Urothelium cell line (cell line): ENCODE data around the gene PCDHGA4.
A peak's percentile ranks its signal among the peaks of the same experiment; 100 is the strongest.
"Not testable (repeated sequence)": the region's sequence is repeated elsewhere in the genome, so short reads cannot be mapped to it uniquely, and the experiment has no call there.

Experiments used
- DNase-seq: peaks from one replicate; pipeline ENCODE4 v3.0.0; 2011; ENCODE audit warnings: low spot score, mixed read lengths
- FAIRE-seq: peaks from 2 replicates; lab custom pipeline; 2011; peaks lifted over from hg19 to GRCh38; lab: Jason Lieb, UNC

The PCDHGA4 gene

GRCh38 chr5:141346017-141346416 lies 8.8 kb upstream of the PCDHGA4 start:
- not testable (repeated sequence) for DNase-seq, FAIRE-seq

GRCh38 chr5:141349917-141350619 lies 4.8 kb upstream of the PCDHGA4 start, which contains the start of gene PCDHGB1:
Gene PCDHGB1, plus strand, starts transcription at chr5:141350099. Its CDS starts 162 bp downstream, at chr5:141350261.
- DNase-seq (peak; percentile 69), FAIRE-seq (no peak)

- DNase-seq (no peak), FAIRE-seq (no peak)
These were observed 3.2 kb upstream of the PCDHGA4 start for GRCh38 chr5:141351591-141351990.

DNA sequence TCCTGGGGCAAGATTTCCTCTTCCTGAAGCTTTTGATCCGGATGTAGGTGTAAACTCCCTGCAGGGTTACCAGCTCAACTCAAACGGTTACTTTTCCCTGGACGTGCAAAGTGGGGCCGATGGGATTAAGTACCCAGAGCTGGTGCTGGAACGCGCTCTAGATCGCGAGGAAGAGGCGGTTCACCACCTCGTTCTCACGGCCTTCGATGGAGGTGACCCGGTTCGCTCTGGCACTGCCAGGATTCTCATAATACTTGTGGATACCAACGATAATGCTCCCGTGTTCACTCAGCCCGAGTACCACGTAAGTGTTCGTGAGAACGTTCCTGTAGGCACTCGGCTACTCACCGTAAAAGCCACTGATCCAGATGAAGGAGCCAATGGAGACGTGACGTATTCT lies 820 bp downstream of the PCDHGA4 start:
- DNase-seq (no peak), FAIRE-seq (no peak)

GRCh38 chr5:141356133-141356532 lies 1.3 kb downstream of the PCDHGA4 start:
- FAIRE-seq (no peak), DNase-seq (no peak)

DNA sequence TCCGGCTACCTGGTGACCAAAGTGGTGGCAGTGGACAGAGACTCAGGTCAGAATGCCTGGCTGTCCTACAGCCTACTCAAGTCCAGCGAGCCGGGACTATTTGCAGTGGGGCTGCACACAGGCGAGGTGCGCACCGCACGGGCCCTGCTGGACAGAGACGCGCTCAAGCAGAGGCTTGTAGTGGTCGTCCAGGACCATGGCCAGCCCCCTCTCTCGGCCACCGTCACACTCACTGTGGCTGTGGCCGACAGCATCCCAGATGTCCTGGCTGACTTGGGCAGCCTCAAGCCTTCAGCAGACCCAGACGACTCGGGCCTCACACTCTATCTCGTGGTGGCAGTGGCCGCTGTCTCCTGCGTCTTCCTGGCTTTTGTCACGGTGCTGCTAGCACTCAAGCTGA lies 2.1 kb downstream of the PCDHGA4 start:
- FAIRE-seq, result no peak
- no peak for DNase-seq

DNA sequence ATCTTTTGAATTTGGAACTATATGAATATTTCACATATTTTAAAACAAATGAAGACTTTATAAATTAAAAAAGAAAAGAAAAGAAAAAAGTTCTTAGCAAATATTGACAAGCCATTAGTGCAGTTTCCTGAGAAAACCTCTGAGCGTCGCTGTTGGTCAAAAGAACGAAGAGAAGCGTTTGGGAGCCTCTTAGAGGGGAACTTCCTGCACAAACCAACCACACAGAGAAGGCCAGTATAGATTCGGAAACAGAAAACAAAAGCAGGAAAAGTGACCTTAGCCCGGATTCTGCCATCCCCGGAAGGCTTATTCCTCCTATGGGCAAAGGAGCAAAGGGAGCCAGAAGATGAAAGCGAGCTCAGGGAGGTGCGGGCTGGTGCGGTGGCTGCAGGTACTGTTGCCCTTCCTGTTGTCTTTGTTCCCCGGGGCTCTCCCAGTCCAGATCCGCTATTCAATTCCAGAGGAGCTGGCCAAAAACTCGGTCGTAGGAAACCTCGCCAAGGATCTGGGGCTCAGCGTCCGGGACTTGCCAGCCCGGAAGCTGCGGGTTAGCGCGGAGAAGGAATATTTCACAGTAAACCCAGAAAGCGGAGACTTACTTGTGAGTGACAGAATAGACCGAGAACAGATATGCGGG lies 5.1 kb downstream of the PCDHGA4 start, which contains the start of gene PCDHGB2:
Gene PCDHGB2 (plus strand): TSS at position 205 of the 637 bp plus-strand sequence. CDS start 142 bp downstream, at position 347.
- DNase-seq (no peak), FAIRE-seq (no peak)

- DNase-seq (no peak), FAIRE-seq (no peak)
These were observed 5.9 kb downstream of the PCDHGA4 start for GRCh38 chr5:141360685-141361084.

- FAIRE-seq (no peak), DNase-seq (no peak)
These were observed 7.9 kb downstream of the PCDHGA4 start for GRCh38 chr5:141362719-141363118.

DNA sequence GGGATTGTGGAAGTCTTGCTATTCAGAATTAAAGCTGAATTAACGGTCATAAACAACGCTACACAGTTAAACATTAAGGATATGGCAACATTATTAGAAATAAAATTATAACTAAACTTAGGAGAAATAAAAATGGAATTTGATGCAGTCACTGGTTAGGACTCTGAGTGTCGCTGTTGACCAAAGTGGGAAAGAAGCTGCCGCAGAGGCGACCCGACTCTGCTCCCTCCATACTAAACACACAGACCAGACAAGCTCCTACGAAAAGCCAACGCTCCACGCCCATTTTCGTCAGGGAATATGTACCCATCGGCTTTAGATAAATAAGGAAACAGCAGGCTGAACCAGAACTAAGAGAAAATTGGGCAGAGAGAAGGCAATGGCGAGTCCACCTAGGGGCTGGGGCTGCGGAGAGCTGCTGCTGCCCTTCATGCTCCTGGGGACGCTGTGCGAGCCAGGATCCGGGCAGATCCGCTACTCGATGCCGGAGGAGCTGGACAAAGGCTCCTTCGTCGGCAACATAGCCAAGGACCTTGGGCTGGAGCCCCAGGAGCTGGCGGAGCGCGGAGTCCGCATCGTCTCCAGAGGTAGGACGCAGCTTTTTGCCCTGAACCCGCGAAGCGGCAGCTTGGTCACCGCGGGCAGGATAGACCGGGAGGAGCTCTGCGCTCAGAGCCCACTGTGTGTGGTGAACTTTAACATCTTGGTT lies 9.3 kb downstream of the PCDHGA4 start, which contains the start of gene PCDHGA5:
Gene PCDHGA5 (plus strand): TSS at position 211 of the 709 bp plus-strand sequence. CDS start 169 bp downstream, at position 380.
- DNase-seq, result no peak
- FAIRE-seq, result no peak

- DNase-seq, result no peak
- FAIRE-seq, result no peak
These were observed 11.4 kb downstream of the PCDHGA4 start for GRCh38 chr5:141366016-141366896.

DNA sequence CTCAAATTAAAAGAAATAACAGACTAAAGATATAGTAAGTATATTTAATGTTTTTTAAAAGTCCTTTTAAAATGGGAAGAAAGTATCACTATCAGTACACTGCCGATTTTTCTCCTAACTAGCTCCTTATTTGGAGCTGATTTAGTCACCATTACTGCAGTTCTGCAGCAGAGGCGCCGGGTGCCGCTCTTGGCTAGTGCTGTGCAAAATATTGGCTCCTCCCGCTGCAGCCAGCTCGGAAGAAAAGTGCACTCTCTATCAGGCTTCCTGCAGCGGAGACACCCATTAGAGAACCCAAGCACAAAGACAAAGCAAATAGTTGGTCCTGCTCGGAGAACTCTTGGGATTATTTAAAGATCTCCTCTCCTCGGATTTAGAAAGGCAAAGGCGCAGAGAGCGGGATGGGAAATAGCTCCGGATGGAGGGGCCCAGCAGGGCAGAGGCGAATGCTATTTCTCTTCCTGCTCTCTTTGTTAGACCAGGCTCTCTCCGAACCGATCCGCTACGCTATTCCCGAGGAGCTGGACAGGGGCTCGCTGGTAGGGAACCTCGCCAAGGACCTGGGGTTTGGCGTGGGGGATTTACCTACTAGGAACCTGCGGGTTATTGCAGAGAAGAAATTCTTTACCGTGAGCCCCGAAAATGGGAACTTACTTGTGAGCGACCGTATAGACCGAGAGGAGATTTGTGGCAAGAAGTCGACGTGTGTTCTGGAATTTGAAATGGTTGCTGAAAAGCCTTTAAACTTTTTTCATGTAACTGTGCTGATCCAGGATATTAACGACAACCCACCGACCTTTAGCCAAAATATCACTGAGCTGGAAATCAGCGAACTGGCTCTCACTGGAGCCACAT lies 15.4 kb downstream of the PCDHGA4 start, which contains the start of gene PCDHGB3:
Gene PCDHGB3 (plus strand): TSS at position 249 of the 855 bp plus-strand sequence. CDS start 153 bp downstream, at position 402.
- DNase-seq, result no peak
- no peak for FAIRE-seq

DNA sequence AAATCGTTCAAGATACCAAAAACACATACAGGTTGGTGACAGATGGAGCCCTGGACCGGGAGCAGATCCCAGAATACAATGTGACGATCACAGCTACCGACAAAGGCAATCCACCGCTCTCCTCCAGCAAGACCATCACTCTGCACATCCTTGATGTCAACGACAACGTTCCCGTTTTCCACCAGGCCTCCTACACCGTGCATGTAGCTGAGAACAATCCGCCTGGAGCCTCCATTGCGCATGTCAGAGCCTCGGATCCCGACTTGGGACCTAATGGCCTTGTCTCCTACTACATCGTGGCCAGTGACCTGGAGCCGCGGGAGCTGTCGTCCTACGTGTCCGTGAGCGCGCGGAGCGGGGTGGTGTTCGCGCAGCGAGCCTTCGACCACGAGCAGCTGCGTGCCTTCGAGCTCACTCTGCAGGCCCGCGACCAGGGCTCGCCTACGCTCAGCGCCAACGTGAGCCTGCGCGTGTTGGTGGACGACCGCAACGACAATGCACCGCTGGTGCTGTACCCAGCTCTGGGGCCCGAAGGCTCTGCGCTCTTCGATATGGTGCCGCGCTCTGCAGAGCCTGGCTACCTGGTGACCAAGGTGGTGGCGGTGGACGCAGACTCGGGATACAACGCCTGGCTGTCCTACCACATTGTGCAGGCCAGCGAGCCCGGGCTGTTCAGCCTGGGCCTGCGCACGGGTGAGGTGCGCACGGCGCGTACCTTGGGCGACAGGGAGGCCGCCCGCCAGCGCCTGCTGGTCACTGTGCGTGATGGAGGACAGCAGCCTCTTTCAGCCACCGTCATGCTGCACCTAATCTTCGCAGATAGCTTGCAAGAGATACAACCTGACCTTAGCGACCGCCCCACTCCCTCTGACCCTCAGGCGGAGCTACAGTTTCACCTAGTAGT lies 17.0 kb downstream of the PCDHGA4 start:
- no peak for FAIRE-seq
- no peak for DNase-seq

GRCh38 chr5:141373673-141374317 lies 19.0 kb downstream of the PCDHGA4 start, which contains the start of gene PCDHGA6:
Gene PCDHGA6, plus strand, starts transcription at chr5:141373891. Its CDS starts 193 bp downstream, at chr5:141374084.
- no peak for FAIRE-seq

GRCh38 chr5:141374627-141375026 lies 19.8 kb downstream of the PCDHGA4 start:
- no peak for FAIRE-seq

More at GRCh38 chr5:141373673-141374317, 19.0 kb downstream of the PCDHGA4 start, which contains the start of gene PCDHGA6:
- no peak for DNase-seq

DNA sequence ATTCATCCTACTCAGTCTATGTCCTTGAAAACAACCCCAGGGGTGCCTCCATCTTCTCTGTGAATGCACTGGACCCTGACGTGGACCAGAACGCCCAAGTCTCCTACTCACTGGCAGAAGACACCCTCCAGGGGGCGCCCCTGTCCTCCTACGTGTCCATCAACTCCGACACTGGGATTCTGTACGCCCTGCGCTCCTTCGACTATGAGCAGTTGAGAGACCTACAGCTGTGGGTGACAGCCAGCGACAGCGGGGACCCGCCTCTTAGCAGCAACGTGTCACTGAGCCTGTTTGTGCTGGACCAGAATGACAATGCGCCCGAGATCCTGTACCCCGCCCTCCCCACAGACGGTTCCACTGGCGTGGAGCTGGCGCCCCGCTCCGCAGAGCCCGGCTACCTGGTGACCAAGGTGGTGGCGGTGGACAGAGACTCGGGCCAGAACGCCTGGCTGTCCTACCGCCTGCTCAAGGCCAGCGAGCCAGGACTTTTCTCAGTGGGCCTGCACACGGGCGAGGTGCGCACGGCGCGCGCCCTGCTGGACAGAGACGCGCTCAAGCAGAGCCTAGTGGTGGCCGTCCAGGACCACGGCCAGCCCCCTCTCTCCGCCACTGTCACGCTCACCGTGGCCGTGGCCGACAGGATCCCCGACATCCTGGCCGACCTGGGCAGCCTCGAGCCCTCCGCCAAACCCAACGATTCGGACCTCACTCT lies 20.8 kb downstream of the PCDHGA4 start:
- FAIRE-seq, DNase-seq: not testable (repeated sequence)

More at GRCh38 chr5:141374627-141375026, 19.8 kb downstream of the PCDHGA4 start:
- DNase-seq, result no peak
